ENCODE data around the gene FNBP1L. TPM values are rescaled to one million over a fixed set of nuclear protein-coding genes. Genes with fewer than 3 reads are reported as not detected.
A peak's percentile ranks its signal among the peaks of the same experiment; 100 is the strongest.

Gene FNBP1L
- total RNA-seq, 3 donors from 2014 or later = 33.1 to 117 (median 63.6) TPM

DNA sequence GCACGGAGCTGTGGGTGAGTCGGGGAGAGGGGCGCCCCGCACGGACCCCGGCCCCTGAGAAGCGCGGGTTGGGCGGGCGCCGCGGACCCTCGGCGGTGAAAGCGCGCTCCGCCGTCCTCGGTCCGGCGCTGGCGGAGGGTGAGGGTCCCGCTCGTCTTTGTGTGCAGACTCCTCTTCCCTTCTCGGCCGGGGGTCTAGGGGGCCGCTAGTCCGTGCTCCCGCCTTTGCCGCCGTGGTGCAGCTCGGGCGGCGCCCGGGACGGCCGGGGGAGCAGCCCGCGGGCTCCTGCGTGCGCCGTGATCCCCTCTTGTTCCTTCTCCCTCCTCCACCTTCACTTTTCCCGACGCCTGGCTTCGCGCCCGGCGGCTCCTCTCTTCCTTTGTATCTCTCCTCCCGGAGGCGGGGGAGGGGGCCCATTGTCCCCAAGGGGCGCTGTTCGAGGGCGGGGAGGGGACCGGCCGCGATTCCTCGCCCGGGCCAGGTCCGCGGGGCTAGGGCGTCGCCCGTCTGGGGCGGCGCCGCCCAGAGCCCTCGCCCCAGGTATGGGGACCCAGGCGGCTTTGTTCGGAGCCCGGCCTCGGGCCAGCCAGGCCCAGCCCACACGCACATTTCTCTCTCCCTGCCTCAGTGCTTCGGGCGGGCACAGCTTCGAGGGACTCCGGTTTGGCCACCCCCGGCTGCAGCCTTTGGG is 519 bp downstream of the FNBP1L start:
- Histone ChIP-seq H3K9me3 (no peaks in the 10 kb centered on the region), H3K27me3 (no peaks in the 10 kb centered on the region), H3K4me3 (peak overlapping the region; percentile 86 to 99 (median 98)), H3K27ac (peak overlapping the region; percentile 92 to 97), H3K36me3 (no peaks in the 10 kb centered on the region), H3K4me1 (no peaks in the 10 kb centered on the region)
- TF ChIP-seq, protein P1, sequence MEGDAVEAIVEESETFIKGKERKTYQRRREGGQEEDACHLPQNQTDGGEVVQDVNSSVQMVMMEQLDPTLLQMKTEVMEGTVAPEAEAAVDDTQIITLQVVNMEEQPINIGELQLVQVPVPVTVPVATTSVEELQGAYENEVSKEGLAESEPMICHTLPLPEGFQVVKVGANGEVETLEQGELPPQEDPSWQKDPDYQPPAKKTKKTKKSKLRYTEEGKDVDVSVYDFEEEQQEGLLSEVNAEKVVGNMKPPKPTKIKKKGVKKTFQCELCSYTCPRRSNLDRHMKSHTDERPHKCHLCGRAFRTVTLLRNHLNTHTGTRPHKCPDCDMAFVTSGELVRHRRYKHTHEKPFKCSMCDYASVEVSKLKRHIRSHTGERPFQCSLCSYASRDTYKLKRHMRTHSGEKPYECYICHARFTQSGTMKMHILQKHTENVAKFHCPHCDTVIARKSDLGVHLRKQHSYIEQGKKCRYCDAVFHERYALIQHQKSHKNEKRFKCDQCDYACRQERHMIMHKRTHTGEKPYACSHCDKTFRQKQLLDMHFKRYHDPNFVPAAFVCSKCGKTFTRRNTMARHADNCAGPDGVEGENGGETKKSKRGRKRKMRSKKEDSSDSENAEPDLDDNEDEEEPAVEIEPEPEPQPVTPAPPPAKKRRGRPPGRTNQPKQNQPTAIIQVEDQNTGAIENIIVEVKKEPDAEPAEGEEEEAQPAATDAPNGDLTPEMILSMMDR (IDR thresholded peaks at IDR 0.05) = no peak
- peak; percentile 1 for TF ChIP-seq POLR2A (IDR thresholded peaks at IDR 0.05)
- intact Hi-C loops (cut with DNase I; ENCODE audit: low total_unique reads) = loop anchor here (10.0 kb wide), 1 partner anchor 104 kb away; the partner anchor contains the start of gene DR1
- peak in 1 of 2 donors; percentile 35 for DNase-seq (ENCODE audit: low spot score in 2 of 2)

DNA sequence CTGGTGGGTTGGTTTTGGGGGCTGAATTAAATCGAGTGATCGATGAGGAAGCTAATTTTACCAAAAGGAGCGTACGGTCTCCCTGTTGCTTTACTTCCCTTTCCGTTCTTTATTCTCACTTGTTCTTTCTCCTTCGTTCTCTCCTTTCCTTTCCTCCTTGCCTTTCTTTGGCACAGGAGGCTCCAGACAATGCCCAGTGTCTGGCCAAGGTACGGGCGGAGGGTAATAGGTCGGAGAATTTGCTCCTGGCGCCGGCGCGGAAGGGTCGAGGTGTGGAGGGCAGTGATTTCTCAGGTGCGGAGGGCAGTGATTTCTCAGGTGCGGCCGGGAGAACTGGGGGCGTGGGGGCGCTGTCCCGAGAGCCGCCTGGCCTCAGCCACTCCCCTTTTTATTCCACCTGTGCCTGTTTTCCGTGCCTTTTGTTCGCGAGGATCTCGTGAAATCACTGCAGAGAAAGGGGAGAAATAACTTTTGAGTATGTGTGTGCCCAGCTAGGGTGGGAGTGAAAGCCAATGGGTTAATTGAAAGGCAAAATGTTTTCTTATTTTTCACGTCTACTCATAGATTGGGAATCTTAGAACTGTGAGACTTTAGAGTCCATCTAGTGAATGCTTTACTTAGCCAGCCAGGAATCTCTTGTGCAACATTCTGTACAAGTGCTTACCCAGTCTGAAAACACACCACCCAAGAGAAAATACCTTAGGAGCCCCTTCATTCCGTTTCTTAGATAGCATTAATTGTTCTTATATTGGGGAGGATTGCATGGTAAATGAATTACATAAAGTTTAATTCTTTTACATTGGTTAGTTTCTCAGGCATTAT is 1.3 kb downstream of the FNBP1L start:
- H3K27me3 ChIP-seq = no peaks in the 10 kb centered on the region
- TF ChIP-seq, protein P1 (IDR thresholded peaks at IDR 0.05) = no peak
- TF ChIP-seq POLR2A (IDR thresholded peaks at IDR 0.05) = no peak
- TF ChIP-seq POLR2AphosphoS5 (IDR thresholded peaks at IDR 0.05) = no peak
- H3K4me1 ChIP-seq = no peaks in the 10 kb centered on the region
- H3K4me3 ChIP-seq = peak overlapping the region; percentile 86 to 99 (median 98)
- peak in 1 of 2 donors; percentile 38 for DNase-seq (ENCODE audit: low spot score in 2 of 2)
- peak overlapping the region; percentile 92 to 97 for H3K27ac ChIP-seq
- H3K9me3 ChIP-seq = no peaks in the 10 kb centered on the region
- intact Hi-C loops (cut with DNase I; ENCODE audit: low total_unique reads) = loop anchor here (10.0 kb wide), 1 partner anchor 104 kb away; the partner anchor contains the start of gene DR1
- no peaks in the 10 kb centered on the region for H3K36me3 ChIP-seq

DNA sequence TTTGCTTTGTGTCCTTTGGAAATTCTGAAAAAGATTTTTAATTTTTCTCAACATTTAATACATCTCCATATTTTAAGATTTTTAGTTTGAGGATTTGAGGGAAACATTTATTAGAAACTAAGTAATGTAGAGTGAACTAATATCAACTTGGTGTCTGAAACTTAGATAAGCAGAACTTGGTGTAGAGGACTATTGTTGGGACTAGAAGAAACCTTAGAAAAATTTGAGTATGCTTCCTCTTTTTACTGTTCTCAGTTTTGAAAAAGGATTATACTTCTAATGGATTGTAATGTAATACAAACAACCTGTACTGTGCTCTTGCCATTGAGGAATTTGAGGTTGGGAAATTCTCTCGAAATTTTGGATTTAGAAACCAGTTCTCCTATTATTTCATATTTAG is 2.4 kb downstream of the FNBP1L start:
- H3K9me3 ChIP-seq = no peaks in the 10 kb centered on the region
- no peak for DNase-seq (ENCODE audit: low spot score in 2 of 2)
- intact Hi-C loops (cut with DNase I; ENCODE audit: low total_unique reads) = no loop called here
- H3K36me3 ChIP-seq = no peaks in the 10 kb centered on the region
- no peak overlapping the region for H3K4me3 ChIP-seq
- no peaks in the 10 kb centered on the region for H3K27me3 ChIP-seq
- H3K27ac ChIP-seq = peak overlapping the region in 1 of 2 donors; percentile 2
- TF ChIP-seq, protein P1 (IDR thresholded peaks at IDR 0.05) = no peak
- no peak for TF ChIP-seq POLR2A (IDR thresholded peaks at IDR 0.05)
- TF ChIP-seq POLR2AphosphoS5 (IDR thresholded peaks at IDR 0.05) = no peak
- H3K4me1 ChIP-seq = no peaks in the 10 kb centered on the region

DNA sequence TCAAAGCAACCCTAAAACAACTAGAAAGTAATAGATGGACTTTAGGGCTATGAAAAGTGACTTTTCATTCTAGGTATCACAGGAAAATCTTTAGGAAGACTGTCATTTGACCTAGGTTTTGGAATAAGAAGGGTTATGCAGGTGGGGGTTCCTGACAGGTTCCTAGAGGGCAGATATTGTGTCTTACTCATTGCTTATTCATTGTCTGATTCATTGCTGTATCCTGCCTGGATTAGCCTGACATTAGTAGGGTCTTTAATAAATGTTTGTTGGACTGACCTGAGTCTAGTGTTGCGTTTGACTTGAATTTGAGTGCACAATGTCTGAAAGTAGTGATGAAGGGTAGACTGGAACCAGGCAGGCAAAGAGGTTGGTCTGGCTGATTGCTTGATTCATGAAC is 6.0 kb downstream of the FNBP1L start:
- Histone ChIP-seq H3K27me3 (no peaks in the 10 kb centered on the region), H3K9me3 (no peaks in the 10 kb centered on the region), H3K4me3 (no peak overlapping the region), H3K27ac (no peak overlapping the region), H3K36me3 (no peaks in the 10 kb centered on the region), H3K4me1 (no peaks in the 10 kb centered on the region)
- no peak for DNase-seq (ENCODE audit: low spot score in 2 of 2)
- TF ChIP-seq, protein P1 (IDR thresholded peaks at IDR 0.05) = no peak
- TF ChIP-seq POLR2AphosphoS5 (IDR thresholded peaks at IDR 0.05) = no peak
- no peak for TF ChIP-seq POLR2A (IDR thresholded peaks at IDR 0.05)
- intact Hi-C loops (cut with DNase I; ENCODE audit: low total_unique reads) = no loop called here

DNA sequence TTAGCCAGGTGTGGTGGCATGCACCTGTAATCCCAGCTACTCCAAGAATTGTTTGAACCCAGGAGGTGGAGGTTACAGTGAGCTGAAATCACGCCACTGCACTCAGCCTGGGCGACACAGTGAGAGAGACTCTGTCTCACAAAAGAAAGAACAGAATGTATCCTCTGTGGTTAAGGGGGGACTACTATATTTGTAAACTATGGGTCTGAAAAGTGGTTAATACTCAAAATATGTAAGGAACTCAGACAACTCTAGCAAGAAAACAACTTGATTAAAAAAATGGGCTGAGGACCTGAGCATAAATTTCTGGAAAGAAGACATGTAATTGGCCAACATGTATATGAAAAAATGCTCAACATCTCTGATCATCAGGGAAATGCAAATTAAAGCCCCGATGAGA is 11.2 kb downstream of the FNBP1L start:
- H3K4me1 ChIP-seq = no peaks in the 10 kb centered on the region
- H3K9me3 ChIP-seq = peaks cover 0 to 3% of the 10 kb centered on the region in 2 donors
- H3K4me3 ChIP-seq = no peak overlapping the region
- no peaks in the 10 kb centered on the region for H3K27me3 ChIP-seq
- no peak for DNase-seq (ENCODE audit: low spot score in 2 of 2)
- no peak overlapping the region for H3K27ac ChIP-seq
- TF ChIP-seq, protein P1 (IDR thresholded peaks at IDR 0.05) = no peak
- TF ChIP-seq POLR2A (IDR thresholded peaks at IDR 0.05) (no peak), POLR2AphosphoS5 (IDR thresholded peaks at IDR 0.05) (no peak)
- intact Hi-C loops (cut with DNase I; ENCODE audit: low total_unique reads) = no loop called here
- H3K36me3 ChIP-seq = no peaks in the 10 kb centered on the region
